ENCODE measurements around the gene GRN.

The GRN gene

DNA sequence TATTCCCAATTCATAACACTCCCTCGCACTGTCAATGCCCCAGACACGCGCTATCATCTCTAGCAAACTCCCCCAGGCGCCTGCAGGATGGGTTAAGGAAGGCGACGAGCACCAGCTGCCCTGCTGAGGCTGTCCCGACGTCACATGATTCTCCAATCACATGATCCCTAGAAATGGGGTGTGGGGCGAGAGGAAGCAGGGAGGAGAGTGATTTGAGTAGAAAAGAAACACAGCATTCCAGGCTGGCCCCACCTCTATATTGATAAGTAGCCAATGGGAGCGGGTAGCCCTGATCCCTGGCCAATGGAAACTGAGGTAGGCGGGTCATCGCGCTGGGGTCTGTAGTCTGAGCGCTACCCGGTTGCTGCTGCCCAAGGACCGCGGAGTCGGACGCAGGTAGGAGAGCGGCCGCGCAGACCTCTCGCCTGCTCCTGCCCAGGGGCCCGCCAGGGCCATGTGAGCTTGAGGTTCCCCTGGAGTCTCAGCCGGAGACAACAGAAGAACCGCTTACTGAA lies at the start of gene GRN:
GRN (plus strand) TSS at position 364 of the 515 bp plus-strand sequence. CDS start 3,863 bp downstream, outside the sequence.
- Histone ChIP-seq H3K27me3 (replicated peaks; ENCODE audit: control insufficient read depth, insufficient read depth, low read length) (no peaks in the 10 kb centered on the region), H3K36me3 (ENCODE audit: control insufficient read depth, insufficient read depth, low read length) (peaks cover 6% of the 10 kb centered on the region), H3K4me3 (replicated peaks; ENCODE audit: low read depth, low read length) (peak within 1 kb of the TSS; percentile 66)
- peak; percentile 88 for DNase-seq (ENCODE audit: extremely low read depth, insufficient read length)
- TF ChIP-seq, protein P1, sequence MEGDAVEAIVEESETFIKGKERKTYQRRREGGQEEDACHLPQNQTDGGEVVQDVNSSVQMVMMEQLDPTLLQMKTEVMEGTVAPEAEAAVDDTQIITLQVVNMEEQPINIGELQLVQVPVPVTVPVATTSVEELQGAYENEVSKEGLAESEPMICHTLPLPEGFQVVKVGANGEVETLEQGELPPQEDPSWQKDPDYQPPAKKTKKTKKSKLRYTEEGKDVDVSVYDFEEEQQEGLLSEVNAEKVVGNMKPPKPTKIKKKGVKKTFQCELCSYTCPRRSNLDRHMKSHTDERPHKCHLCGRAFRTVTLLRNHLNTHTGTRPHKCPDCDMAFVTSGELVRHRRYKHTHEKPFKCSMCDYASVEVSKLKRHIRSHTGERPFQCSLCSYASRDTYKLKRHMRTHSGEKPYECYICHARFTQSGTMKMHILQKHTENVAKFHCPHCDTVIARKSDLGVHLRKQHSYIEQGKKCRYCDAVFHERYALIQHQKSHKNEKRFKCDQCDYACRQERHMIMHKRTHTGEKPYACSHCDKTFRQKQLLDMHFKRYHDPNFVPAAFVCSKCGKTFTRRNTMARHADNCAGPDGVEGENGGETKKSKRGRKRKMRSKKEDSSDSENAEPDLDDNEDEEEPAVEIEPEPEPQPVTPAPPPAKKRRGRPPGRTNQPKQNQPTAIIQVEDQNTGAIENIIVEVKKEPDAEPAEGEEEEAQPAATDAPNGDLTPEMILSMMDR (IDR thresholded peaks at IDR 0.05; ENCODE audit: insufficient read depth, low read length, poor library complexity, severe bottlenecking), result no peak

DNA sequence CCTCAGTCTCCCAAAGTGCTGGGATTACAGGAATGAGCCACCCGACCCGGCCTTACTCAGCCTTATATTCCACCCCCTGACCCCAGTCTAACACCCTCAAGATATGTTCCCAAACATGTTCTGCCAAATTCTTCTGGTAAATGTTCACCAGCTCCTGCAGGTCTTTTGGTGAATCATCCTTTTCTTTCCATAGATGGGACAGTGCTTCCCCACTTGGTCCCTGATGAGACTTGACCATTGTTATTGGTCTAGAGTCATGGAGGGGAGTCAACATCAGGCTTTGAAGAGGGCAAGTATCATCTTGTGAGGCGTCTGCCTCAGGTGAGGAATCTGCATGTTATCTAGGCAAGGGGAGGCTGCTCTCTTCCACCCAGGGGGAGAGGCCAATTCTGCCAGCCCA lies 47.1 kb upstream of the GRN start:
- Histone ChIP-seq H3K36me3 (ENCODE audit: control insufficient read depth, insufficient read depth, low read length) (no peaks in the 10 kb centered on the region), H3K27me3 (replicated peaks; ENCODE audit: control insufficient read depth, insufficient read depth, low read length) (no peaks in the 10 kb centered on the region; the same call in 1 of the 2 replicates), H3K4me3 (replicated peaks; ENCODE audit: low read depth, low read length) (no peak overlapping the region)
- TF ChIP-seq, protein P1 (IDR thresholded peaks at IDR 0.05; ENCODE audit: insufficient read depth, low read length, poor library complexity, severe bottlenecking), result no peak
- DNase-seq (ENCODE audit: extremely low read depth, insufficient read length), result no peak

- no peak for DNase-seq (ENCODE audit: extremely low read depth, insufficient read length)
- no peak overlapping the region for H3K4me3 ChIP-seq (replicated peaks; ENCODE audit: low read depth, low read length)
- H3K27me3 ChIP-seq (replicated peaks; ENCODE audit: control insufficient read depth, insufficient read depth, low read length), result peaks cover 3% of the 10 kb centered on the region
- H3K36me3 ChIP-seq (ENCODE audit: control insufficient read depth, insufficient read depth, low read length), result no peaks in the 10 kb centered on the region
- TF ChIP-seq, protein P1 (IDR thresholded peaks at IDR 0.05; ENCODE audit: insufficient read depth, low read length, poor library complexity, severe bottlenecking), result no peak
Measured at GRCh38 chr17:44304651-44305050, 40.5 kb upstream of the GRN start.

- TF ChIP-seq, protein P1 (IDR thresholded peaks at IDR 0.05; ENCODE audit: insufficient read depth, low read length, poor library complexity, severe bottlenecking), result no peak
- peaks cover 3% of the 10 kb centered on the region for H3K27me3 ChIP-seq (replicated peaks; ENCODE audit: control insufficient read depth, insufficient read depth, low read length)
- H3K4me3 ChIP-seq (replicated peaks; ENCODE audit: low read depth, low read length), result no peak overlapping the region
- H3K36me3 ChIP-seq (ENCODE audit: control insufficient read depth, insufficient read depth, low read length), result no peaks in the 10 kb centered on the region
- DNase-seq (ENCODE audit: extremely low read depth, insufficient read length), result no peak
Measured at GRCh38 chr17:44307387-44308186, 37.5 kb upstream of the GRN start.

DNA sequence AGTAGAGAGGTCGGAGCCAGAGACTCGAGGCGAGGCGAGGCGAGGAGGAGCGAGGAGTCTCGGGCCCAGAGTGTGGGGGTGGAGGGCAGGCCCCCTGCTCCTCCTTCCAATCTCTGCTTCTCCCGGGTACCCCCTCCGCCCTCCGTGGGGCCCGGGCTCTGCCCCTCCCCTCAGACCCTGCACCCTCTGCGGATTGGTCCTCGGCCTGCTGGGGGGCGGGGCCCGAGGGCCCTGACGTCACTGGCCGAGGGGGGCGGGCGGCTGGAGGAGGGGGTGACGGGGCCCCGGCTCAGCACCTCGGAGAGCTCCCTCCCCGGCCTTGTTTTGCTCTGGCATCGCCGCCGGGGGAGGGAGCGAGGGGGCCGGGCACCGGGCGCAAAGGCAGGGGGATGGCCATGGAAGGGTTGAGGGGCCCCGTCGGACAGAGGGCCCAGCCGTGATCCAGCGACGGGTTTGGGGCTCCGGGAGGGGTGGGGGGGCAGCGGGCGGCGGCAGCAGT lies 36.7 kb upstream of the GRN start, which contains the start of gene RUNDC3A:
RUNDC3A (plus strand) TSS at position 282 of the 499 bp plus-strand sequence. CDS start 232 bp downstream, outside the sequence.
- Histone ChIP-seq H3K4me3 (replicated peaks; ENCODE audit: low read depth, low read length) (peak within 1 kb of the TSS; percentile 33; the same call in 1 of the 2 replicates), H3K27me3 (replicated peaks; ENCODE audit: control insufficient read depth, insufficient read depth, low read length) (peaks cover 3% of the 10 kb centered on the region), H3K36me3 (ENCODE audit: control insufficient read depth, insufficient read depth, low read length) (no peaks in the 10 kb centered on the region)
- DNase-seq (ENCODE audit: extremely low read depth, insufficient read length), result peak; percentile 79
- TF ChIP-seq, protein P1 (IDR thresholded peaks at IDR 0.05; ENCODE audit: insufficient read depth, low read length, poor library complexity, severe bottlenecking), result no peak
